ENCODE data around the gene RORC.

DNA sequence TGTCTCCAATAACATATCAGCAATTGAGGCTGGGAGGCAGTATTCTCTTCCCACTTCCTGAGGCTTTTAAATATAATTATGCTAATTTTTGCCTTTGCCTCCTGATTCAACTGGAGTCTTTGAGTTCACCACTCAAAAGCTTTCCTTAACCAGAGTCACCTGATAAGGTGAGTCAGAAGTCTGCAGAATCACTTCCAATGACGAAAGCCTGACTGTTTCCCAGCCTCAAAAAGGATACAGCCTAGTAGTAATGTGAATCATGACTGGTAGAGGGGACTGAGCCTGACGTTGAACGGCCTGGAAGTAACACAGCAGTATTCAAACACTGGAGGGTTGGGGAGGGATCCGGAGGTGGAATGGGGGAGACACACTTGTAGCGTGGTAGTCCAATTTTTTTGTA lies 57.9 kb downstream of the RORC start:
- TF ChIP-seq MAX (IDR thresholded peaks at IDR 0.05; ENCODE audit: low read depth, low read length): no peak
- TF ChIP-seq, protein P1, sequence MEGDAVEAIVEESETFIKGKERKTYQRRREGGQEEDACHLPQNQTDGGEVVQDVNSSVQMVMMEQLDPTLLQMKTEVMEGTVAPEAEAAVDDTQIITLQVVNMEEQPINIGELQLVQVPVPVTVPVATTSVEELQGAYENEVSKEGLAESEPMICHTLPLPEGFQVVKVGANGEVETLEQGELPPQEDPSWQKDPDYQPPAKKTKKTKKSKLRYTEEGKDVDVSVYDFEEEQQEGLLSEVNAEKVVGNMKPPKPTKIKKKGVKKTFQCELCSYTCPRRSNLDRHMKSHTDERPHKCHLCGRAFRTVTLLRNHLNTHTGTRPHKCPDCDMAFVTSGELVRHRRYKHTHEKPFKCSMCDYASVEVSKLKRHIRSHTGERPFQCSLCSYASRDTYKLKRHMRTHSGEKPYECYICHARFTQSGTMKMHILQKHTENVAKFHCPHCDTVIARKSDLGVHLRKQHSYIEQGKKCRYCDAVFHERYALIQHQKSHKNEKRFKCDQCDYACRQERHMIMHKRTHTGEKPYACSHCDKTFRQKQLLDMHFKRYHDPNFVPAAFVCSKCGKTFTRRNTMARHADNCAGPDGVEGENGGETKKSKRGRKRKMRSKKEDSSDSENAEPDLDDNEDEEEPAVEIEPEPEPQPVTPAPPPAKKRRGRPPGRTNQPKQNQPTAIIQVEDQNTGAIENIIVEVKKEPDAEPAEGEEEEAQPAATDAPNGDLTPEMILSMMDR (IDR thresholded peaks at IDR 0.05; ENCODE audit: low read depth, low read length): no peak
- no peak for TF ChIP-seq POLR2A (IDR thresholded peaks at IDR 0.05; ENCODE audit: extremely low read depth, insufficient read length)
- no peak for TF ChIP-seq MYC (IDR thresholded peaks at IDR 0.05; ENCODE audit: low read depth, low read length)
